HepG2 (cell line): Measurements from ENCODE around the gene KHK. TPM values are rescaled to one million over a fixed set of nuclear protein-coding genes. Genes with fewer than 3 reads are reported as not detected.

Experiments
- HCFC1 ChIP-seq: fragments of 150-350 bp; IDR thresholded peaks from 2 replicates; pipeline ENCODE4 v1.6.1; 2014; ENCODE audit warnings: low read depth, low read length
- HDAC1 ChIP-seq: sonication (generic); formaldehyde crosslinking; IDR thresholded peaks from 2 replicates; pipeline ENCODE4 v1.5.1; 2020; ENCODE audit warnings: mild to moderate bottlenecking, missing genetic modification reagents
- IRF1 ChIP-seq: sonication (generic); formaldehyde crosslinking; IDR thresholded peaks from 2 replicates; pipeline ENCODE4 v1.4.0; 2020; ENCODE audit warnings: low read depth, mild to moderate bottlenecking, missing genetic modification reagents
- KAT8 ChIP-seq: IDR thresholded peaks from 2 replicates; pipeline ENCODE4 v1.6.1; 2016; ENCODE audit warnings: missing genetic modification reagents, missing compliant biosample characterization
- PRDM10 ChIP-seq: sonication (generic); formaldehyde crosslinking; IDR thresholded peaks from 2 replicates; pipeline ENCODE4 v1.4.0; 2020; ENCODE audit warnings: low read depth, missing genetic modification reagents
- RFX1 ChIP-seq: fragments of 450-650 bp; IDR thresholded peaks from 2 replicates; pipeline ENCODE4 v1.6.1; 2017
- RFXANK ChIP-seq: IDR thresholded peaks from 2 replicates; pipeline ENCODE4 v1.6.1; 2016
- SAFB2 ChIP-seq: sonication (generic); formaldehyde crosslinking; IDR thresholded peaks from 2 replicates; pipeline ENCODE4 v1.5.1; 2020; ENCODE audit warnings: missing genetic modification reagents, low read depth, mild to moderate bottlenecking, borderline replicate concordance
- SMYD3 ChIP-seq: sonication (generic); formaldehyde crosslinking; IDR thresholded peaks from 2 replicates; pipeline ENCODE4 v1.8.1; 2023; ENCODE audit warnings: mild to moderate bottlenecking, missing genetic modification reagents
- SYNCRIP ChIP-seq: fragments of 200-400 bp; formaldehyde crosslinking; IDR thresholded peaks from 2 replicates; pipeline ENCODE4 v1.6.1; 2018; ENCODE audit warnings: mild to moderate bottlenecking, low read depth, low read length; ENCODE audit not compliant: insufficient read depth
- ZNF414 ChIP-seq: sonication (generic); formaldehyde crosslinking; IDR thresholded peaks from 2 replicates; pipeline ENCODE4 v1.5.0; 2020; ENCODE audit warnings: missing genetic modification reagents
- ZNF468 ChIP-seq: sonication (generic); formaldehyde crosslinking; IDR thresholded peaks from 2 replicates; pipeline ENCODE4 v1.8.0; 2022; ENCODE audit warnings: mild to moderate bottlenecking, moderate library complexity, missing genetic modification reagents
- ZNF737 ChIP-seq: sonication (generic); formaldehyde crosslinking; IDR thresholded peaks from 2 replicates; pipeline ENCODE4 v1.5.0; 2020; ENCODE audit warnings: missing genetic modification reagents, mild to moderate bottlenecking, borderline replicate concordance
- polyA plus RNA-seq, 8 experiments: library from polyadenylated mRNA; depleted of rRNA in 3 of 8; stranded (reverse) in 7 of 8; unstranded in 1 of 8; fragments of >200 nt; fragmentation: Illumina TruSeq in 4 of 8; extraction: Trizol in 4 of 8; gene quantifications; 2 replicates each; pipeline versions ENCODE4 v1.2.1 to v1.2.3, GENCODE V29; 2011 to 2016; ENCODE audit warnings: low read depth in 4 of 8, missing spikeins in 1 of 8, mixed read lengths in 1 of 8; ENCODE audit not compliant: insufficient read depth in 1 of 8
- total RNA-seq, 5 experiments: library from RNA; depleted of rRNA; stranded (reverse); fragments of >200 nt; fragmentation: Illumina TruSeq; extraction: Trizol; gene quantifications; 2 replicates each; pipeline ENCODE4 v1.2.3, GENCODE V29; 2016; ENCODE audit warnings: low read depth in 1 of 5
- TF ChIP-seq, protein P1 (sequence below): IDR thresholded peaks from 2 replicates; pipeline ENCODE4 v1.6.1; 2016; ENCODE audit warnings: missing genetic modification reagents, missing compliant biosample characterization
- TF ChIP-seq, protein P2 (sequence below): sonication (generic); formaldehyde crosslinking; IDR thresholded peaks from 2 replicates; pipeline ENCODE4 v1.5.1; 2020; ENCODE audit warnings: missing genetic modification reagents, mild to moderate bottlenecking, borderline replicate concordance
- TF ChIP-seq, protein P3 (sequence below): sonication (generic); formaldehyde crosslinking; IDR thresholded peaks from 2 replicates; pipeline ENCODE4 v1.4.0; 2020; ENCODE audit warnings: missing genetic modification reagents
- TF ChIP-seq, protein P4 (sequence below): sonication (generic); formaldehyde crosslinking; IDR thresholded peaks from 2 replicates; pipeline ENCODE4 v1.5.1; 2020; ENCODE audit warnings: mild to moderate bottlenecking, moderate library complexity, missing genetic modification reagents

Gene KHK
- total and polyA plus RNA-seq, 2 of the 13 experiments (the other 11 are each of a cell fraction or from before 2014, with no cell fraction given), result 40.9 to 99.2 TPM

GRCh38 chr2:27071990-27072830, 14.4 kb upstream of the KHK start (continued):
- TF ChIP-seq, protein P1, sequence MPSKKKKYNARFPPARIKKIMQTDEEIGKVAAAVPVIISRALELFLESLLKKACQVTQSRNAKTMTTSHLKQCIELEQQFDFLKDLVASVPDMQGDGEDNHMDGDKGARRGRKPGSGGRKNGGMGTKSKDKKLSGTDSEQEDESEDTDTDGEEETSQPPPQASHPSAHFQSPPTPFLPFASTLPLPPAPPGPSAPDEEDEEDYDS (CRISPR knock-in tag), result peak; percentile 35; the same call in 1 of the 2 replicates
- TF ChIP-seq ZNF414 (CRISPR knock-in tag) (no peak), KAT8 (CRISPR knock-in tag) (no peak), ZNF737 (0 out of 2 replicates have a peak, but pooled peaks have one; percentile 75), RFX1 (no peak), SYNCRIP (no peak), SAFB2 (CRISPR knock-in tag) (no peak), HCFC1 (no peak), IRF1 (CRISPR knock-in tag) (no peak), HDAC1 (CRISPR knock-in tag) (no peak), RFXANK (CRISPR knock-in tag) (no peak; the same call in 1 of the 2 replicates), PRDM10 (no peak), ZNF468 (no peak), SMYD3 (no peak)
- TF ChIP-seq, protein P2, sequence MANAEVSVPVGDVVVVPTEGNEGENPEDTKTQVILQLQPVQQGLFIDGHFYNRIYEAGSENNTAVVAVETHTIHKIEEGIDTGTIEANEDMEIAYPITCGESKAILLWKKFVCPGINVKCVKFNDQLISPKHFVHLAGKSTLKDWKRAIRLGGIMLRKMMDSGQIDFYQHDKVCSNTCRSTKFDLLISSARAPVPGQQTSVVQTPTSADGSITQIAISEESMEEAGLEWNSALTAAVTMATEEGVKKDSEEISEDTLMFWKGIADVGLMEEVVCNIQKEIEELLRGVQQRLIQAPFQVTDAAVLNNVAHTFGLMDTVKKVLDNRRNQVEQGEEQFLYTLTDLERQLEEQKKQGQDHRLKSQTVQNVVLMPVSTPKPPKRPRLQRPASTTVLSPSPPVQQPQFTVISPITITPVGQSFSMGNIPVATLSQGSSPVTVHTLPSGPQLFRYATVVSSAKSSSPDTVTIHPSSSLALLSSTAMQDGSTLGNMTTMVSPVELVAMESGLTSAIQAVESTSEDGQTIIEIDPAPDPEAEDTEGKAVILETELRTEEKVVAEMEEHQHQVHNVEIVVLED (CRISPR knock-in tag), result no peak
- TF ChIP-seq, protein P3, sequence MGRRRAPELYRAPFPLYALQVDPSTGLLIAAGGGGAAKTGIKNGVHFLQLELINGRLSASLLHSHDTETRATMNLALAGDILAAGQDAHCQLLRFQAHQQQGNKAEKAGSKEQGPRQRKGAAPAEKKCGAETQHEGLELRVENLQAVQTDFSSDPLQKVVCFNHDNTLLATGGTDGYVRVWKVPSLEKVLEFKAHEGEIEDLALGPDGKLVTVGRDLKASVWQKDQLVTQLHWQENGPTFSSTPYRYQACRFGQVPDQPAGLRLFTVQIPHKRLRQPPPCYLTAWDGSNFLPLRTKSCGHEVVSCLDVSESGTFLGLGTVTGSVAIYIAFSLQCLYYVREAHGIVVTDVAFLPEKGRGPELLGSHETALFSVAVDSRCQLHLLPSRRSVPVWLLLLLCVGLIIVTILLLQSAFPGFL (CRISPR knock-in tag), result no peak
- TF ChIP-seq, protein P4, sequence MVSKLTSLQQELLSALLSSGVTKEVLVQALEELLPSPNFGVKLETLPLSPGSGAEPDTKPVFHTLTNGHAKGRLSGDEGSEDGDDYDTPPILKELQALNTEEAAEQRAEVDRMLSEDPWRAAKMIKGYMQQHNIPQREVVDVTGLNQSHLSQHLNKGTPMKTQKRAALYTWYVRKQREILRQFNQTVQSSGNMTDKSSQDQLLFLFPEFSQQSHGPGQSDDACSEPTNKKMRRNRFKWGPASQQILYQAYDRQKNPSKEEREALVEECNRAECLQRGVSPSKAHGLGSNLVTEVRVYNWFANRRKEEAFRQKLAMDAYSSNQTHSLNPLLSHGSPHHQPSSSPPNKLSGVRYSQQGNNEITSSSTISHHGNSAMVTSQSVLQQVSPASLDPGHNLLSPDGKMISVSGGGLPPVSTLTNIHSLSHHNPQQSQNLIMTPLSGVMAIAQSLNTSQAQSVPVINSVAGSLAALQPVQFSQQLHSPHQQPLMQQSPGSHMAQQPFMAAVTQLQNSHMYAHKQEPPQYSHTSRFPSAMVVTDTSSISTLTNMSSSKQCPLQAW (CRISPR knock-in tag), result peak; percentile 67
